ENCODE measurements around the gene ATP12A.

DNA sequence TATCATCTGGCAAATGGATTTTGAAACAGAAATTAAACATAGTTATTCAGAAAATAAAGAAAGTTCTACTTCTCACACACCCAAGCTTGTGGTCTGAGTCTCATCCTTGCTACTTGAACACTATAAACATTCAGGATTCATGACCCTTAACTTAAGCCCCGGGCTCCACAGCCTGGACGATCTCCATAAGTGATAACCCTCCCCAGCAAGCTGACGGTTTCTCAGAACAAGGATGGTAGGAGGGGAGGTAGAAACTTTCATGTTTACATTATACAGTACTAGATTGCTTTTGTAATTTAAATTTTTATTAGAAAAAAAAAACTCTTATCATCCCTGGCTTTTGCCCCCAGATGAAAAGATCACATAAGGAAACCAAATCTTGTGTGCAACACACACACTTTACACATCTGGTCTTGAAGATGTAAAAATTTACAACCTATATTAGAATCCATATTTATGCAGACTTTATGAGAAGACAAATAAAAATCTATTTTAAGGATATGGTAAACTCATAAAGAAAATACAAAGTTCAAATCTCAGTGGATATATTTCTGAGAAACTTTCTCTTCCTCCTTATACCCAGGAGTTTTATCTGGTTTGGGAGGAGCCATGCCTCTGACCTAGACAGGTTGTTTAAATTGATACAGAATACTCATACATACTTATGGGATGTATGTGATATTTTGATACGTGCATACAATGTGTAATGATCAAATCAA lies 20.0 kb upstream of the ATP12A start:
- TF ChIP-seq, protein P1, sequence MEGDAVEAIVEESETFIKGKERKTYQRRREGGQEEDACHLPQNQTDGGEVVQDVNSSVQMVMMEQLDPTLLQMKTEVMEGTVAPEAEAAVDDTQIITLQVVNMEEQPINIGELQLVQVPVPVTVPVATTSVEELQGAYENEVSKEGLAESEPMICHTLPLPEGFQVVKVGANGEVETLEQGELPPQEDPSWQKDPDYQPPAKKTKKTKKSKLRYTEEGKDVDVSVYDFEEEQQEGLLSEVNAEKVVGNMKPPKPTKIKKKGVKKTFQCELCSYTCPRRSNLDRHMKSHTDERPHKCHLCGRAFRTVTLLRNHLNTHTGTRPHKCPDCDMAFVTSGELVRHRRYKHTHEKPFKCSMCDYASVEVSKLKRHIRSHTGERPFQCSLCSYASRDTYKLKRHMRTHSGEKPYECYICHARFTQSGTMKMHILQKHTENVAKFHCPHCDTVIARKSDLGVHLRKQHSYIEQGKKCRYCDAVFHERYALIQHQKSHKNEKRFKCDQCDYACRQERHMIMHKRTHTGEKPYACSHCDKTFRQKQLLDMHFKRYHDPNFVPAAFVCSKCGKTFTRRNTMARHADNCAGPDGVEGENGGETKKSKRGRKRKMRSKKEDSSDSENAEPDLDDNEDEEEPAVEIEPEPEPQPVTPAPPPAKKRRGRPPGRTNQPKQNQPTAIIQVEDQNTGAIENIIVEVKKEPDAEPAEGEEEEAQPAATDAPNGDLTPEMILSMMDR (IDR thresholded peaks at IDR 0.05 in 4 of 5, conservative IDR thresholded peaks at IDR 0.05 in 1 of 5): no peak
- TF ChIP-seq POLR2A (IDR thresholded peaks at IDR 0.05): no peak

All from gastrocnemius medialis (tissue), 4 donors.